Tibial artery (tissue), 4 donors: ENCODE measurements around the gene MAST4.
A peak's percentile ranks its signal among the peaks of the same experiment; 100 is the strongest.

Source experiments
- DNase-seq, 2 donors: peaks; one replicate each; pipeline ENCODE4 v3.0.0-alpha.2; 2019
- H3K27ac ChIP-seq, 2 donors: fragments of 200-600 bp; sonication (generic) in 1 of 2; 1 replicate in 1 of 2; 2 replicates in 1 of 2; pipeline ENCODE4 v1.5.1; 2018 to 2019; ENCODE audit warnings: mild to moderate bottlenecking in 1 of 2
- H3K27me3 ChIP-seq, 2 donors: fragments of 200-600 bp; sonication (generic) in 1 of 2; one replicate each; pipeline versions ENCODE4 v1.5.1 to v1.6.0; 2016 to 2019
- H3K36me3 ChIP-seq, 3 donors: fragments of 200-600 bp; sonication (generic) in 2 of 3; one replicate each; pipeline ENCODE4 v1.5.1; 2016 to 2019; ENCODE audit warnings: mild to moderate bottlenecking in 2 of 3
- H3K4me1 ChIP-seq, 4 donors: fragments of 200-600 bp; sonication (generic) in 2 of 4; 1 replicate in 3 of 4; 2 replicates in 1 of 4; pipeline ENCODE4 v1.5.1; 2016 to 2019
- H3K4me3 ChIP-seq, 2 donors: fragments of 200-600 bp; sonication (generic) in 1 of 2; 1 replicate in 1 of 2; 2 replicates in 1 of 2; pipeline ENCODE4 v1.5.1; 2018 to 2019; ENCODE audit warnings: mild to moderate bottlenecking in 2 of 2
- H3K9me3 ChIP-seq, 3 donors: fragments of 200-600 bp; sonication (generic) in 1 of 3; one replicate each; pipeline ENCODE4 v1.5.1; 2016 to 2019
- intact Hi-C: fragments of 100-400 bp; cut with DNase I; formaldehyde crosslinking; loops from one replicate; pipeline ENCODE4 v1.15.0; 2023; ENCODE audit warnings: low total_unique reads
- TF ChIP-seq, protein P1 (sequence below), 2 experiments: fragments of 200-600 bp in 1 of 2; fragments of 450-650 bp in 1 of 2; IDR thresholded peaks; one replicate each; pipeline ENCODE4 v1.5.1; 2017 to 2019; ENCODE audit warnings: antibody characterized with exemption in 2 of 2, mild to moderate bottlenecking in 1 of 2, moderate library complexity in 1 of 2

Gene MAST4

GRCh38 chr5:67045816-67046740 is 449.9 kb downstream of the MAST4 start:
- Histone ChIP-seq H3K9me3 (no peaks in the 10 kb centered on the region), H3K27me3 (no peaks in the 10 kb centered on the region), H3K4me1 (peaks cover 0 to 44% (median 4%) of the 10 kb centered on the region in 4 donors), H3K36me3 (no peaks in the 10 kb centered on the region), H3K27ac (no peak overlapping the region), H3K4me3 (no peak overlapping the region)
- TF ChIP-seq, protein P1, sequence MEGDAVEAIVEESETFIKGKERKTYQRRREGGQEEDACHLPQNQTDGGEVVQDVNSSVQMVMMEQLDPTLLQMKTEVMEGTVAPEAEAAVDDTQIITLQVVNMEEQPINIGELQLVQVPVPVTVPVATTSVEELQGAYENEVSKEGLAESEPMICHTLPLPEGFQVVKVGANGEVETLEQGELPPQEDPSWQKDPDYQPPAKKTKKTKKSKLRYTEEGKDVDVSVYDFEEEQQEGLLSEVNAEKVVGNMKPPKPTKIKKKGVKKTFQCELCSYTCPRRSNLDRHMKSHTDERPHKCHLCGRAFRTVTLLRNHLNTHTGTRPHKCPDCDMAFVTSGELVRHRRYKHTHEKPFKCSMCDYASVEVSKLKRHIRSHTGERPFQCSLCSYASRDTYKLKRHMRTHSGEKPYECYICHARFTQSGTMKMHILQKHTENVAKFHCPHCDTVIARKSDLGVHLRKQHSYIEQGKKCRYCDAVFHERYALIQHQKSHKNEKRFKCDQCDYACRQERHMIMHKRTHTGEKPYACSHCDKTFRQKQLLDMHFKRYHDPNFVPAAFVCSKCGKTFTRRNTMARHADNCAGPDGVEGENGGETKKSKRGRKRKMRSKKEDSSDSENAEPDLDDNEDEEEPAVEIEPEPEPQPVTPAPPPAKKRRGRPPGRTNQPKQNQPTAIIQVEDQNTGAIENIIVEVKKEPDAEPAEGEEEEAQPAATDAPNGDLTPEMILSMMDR (IDR thresholded peaks at IDR 0.05): no peak
- intact Hi-C loops: no loop called here
- no peak for DNase-seq

GRCh38 chr5:67047160-67047559 is 451.0 kb downstream of the MAST4 start:
- peaks cover 0 to 47% (median 4%) of the 10 kb centered on the region in 4 donors for H3K4me1 ChIP-seq
- TF ChIP-seq, protein P1 (IDR thresholded peaks at IDR 0.05): no peak
- DNase-seq: peak; percentile 20 to 69
- H3K36me3 ChIP-seq: no peaks in the 10 kb centered on the region
- no peak overlapping the region for H3K27ac ChIP-seq
- no peak overlapping the region for H3K4me3 ChIP-seq
- no peaks in the 10 kb centered on the region for H3K9me3 ChIP-seq
- intact Hi-C loops: no loop called here
- no peaks in the 10 kb centered on the region for H3K27me3 ChIP-seq

- Histone ChIP-seq H3K9me3 (no peaks in the 10 kb centered on the region), H3K27me3 (no peaks in the 10 kb centered on the region), H3K36me3 (no peaks in the 10 kb centered on the region), H3K4me1 (peaks cover 0 to 44% (median 4%) of the 10 kb centered on the region in 4 donors), H3K4me3 (no peak overlapping the region), H3K27ac (no peak overlapping the region)
- no peak for DNase-seq
- intact Hi-C loops: no loop called here
- TF ChIP-seq, protein P1 (IDR thresholded peaks at IDR 0.05): no peak
These were observed 451.4 kb downstream of the MAST4 start for GRCh38 chr5:67047616-67048015.

- Histone ChIP-seq H3K9me3 (no peaks in the 10 kb centered on the region), H3K4me1 (peaks cover 0 to 41% (median 4%) of the 10 kb centered on the region in 4 donors), H3K4me3 (no peak overlapping the region), H3K27ac (no peak overlapping the region), H3K36me3 (no peaks in the 10 kb centered on the region), H3K27me3 (no peaks in the 10 kb centered on the region)
- TF ChIP-seq, protein P1 (IDR thresholded peaks at IDR 0.05): no peak
- DNase-seq: no peak
- intact Hi-C loops: no loop called here
These were observed 453.9 kb downstream of the MAST4 start for GRCh38 chr5:67050125-67050524.

DNA sequence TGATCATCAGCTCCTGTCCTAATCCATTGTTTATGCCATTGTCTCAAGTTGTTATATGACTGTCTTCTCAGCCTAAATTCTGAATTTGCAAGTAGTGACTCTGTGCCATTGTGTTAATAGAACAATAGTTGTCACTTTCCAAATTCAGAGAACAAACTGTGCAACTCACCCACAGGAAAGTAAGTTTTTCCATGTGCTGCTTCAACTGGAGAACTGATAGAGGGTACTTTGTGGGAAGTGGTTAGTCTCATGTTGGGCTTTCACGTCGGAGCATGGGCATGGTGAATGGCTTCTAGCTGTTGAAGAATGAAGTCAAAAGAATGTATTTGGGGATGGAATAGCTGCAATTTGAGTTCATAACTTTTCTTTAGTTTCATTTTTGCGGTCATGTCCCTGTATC is 454.4 kb downstream of the MAST4 start:
- Histone ChIP-seq H3K36me3 (no peaks in the 10 kb centered on the region), H3K4me1 (peaks cover 0 to 40% (median 4%) of the 10 kb centered on the region in 4 donors), H3K27ac (no peak overlapping the region), H3K4me3 (no peak overlapping the region), H3K9me3 (no peaks in the 10 kb centered on the region), H3K27me3 (no peaks in the 10 kb centered on the region)
- intact Hi-C loops: no loop called here
- TF ChIP-seq, protein P1 (IDR thresholded peaks at IDR 0.05): no peak
- DNase-seq: no peak
